BLaER1 treated with 17β-estradiol and CSF1 and Interleukin-3, amounts not matched to agents 10 nM and 100 nM (cell line): ENCODE measurements around the gene CREBRF.
"Not testable (repeated sequence)": the region's sequence is repeated elsewhere in the genome, so short reads cannot be mapped to it uniquely, and the experiment has no call there.

Source experiments
- H3K27ac ChIP-seq, 11 experiments: shearing (Covaris generic); formaldehyde crosslinking; 2 replicates each; pipeline ENCODE4 v1.8.1; 2022
- H3K27me3 ChIP-seq, 11 experiments: shearing (Covaris generic); formaldehyde crosslinking; 2 replicates each; pipeline ENCODE4 v1.8.1; 2022
- H3K36me3 ChIP-seq, 11 experiments: shearing (Covaris generic); formaldehyde crosslinking; 2 replicates each; pipeline ENCODE4 v1.8.1; 2022
- H3K4me1 ChIP-seq, 10 experiments: shearing (Covaris generic); formaldehyde crosslinking; 2 replicates each; pipeline ENCODE4 v1.8.1; 2022
- H3K4me2 ChIP-seq, 11 experiments: shearing (Covaris generic); formaldehyde crosslinking; 2 replicates each; pipeline ENCODE4 v1.8.1; 2022
- H3K4me3 ChIP-seq, 10 experiments: shearing (Covaris generic); formaldehyde crosslinking; 2 replicates each; pipeline ENCODE4 v1.8.1; 2022
- H3K9ac ChIP-seq, 11 experiments: shearing (Covaris generic); formaldehyde crosslinking; 2 replicates each; pipeline ENCODE4 v1.8.1; 2022
- H3K9me3 ChIP-seq, 11 experiments: shearing (Covaris generic); formaldehyde crosslinking; replicated peaks in 1 of 11; 2 replicates each; pipeline ENCODE4 v1.8.1; 2022
- H4K20me1 ChIP-seq, 11 experiments: shearing (Covaris generic); formaldehyde crosslinking; 2 replicates each; pipeline ENCODE4 v1.8.1; 2022
- Cebpa-rat ChIP-seq, 11 experiments: shearing (Covaris generic); IDR thresholded peaks; 2 replicates each; pipeline ENCODE4 v1.8.1; 2022

The CREBRF gene

GRCh38 chr5:173015598-173016455 lies 40.3 kb upstream of the CREBRF start:
- H3K4me1 ChIP-seq: peaks cover 0 to 82% (median 32%) of the 10 kb centered on the region in 10 experiments; a peak in 15 of 20 replicates
- peaks cover 72 to 100% (median 99%) of the 10 kb centered on the region in 11 experiments for H4K20me1 ChIP-seq
- no peaks in the 10 kb centered on the region for H3K9me3 ChIP-seq
- no peak overlapping the region for H3K4me3 ChIP-seq
- peaks cover 19 to 88% (median 59%) of the 10 kb centered on the region in 11 experiments for H3K36me3 ChIP-seq
- H3K4me2 ChIP-seq: peak overlapping the region in 5 of 11 experiments; percentile 22 to 70 (median 51); a peak in 9 of 22 replicates
- H3K9ac ChIP-seq: peak overlapping the region in 2 of 11 experiments; percentile 30 to 48; a peak in 2 of 22 replicates
- TF ChIP-seq Cebpa-rat (IDR thresholded peaks at IDR 0.05): no peak
- H3K27ac ChIP-seq: peak overlapping the region in 3 of 11 experiments; percentile 27 to 61 (median 47); a peak in 5 of 22 replicates
- no peaks in the 10 kb centered on the region for H3K27me3 ChIP-seq

GRCh38 chr5:173016598-173017046 lies 39.5 kb upstream of the CREBRF start:
- peaks cover 27 to 88% (median 59%) of the 10 kb centered on the region in 11 experiments for H3K36me3 ChIP-seq
- peak overlapping the region in 3 of 11 experiments; percentile 51 to 70 (median 70); a peak in 6 of 22 replicates for H3K4me2 ChIP-seq
- H3K27me3 ChIP-seq: no peaks in the 10 kb centered on the region
- H3K27ac ChIP-seq: peak overlapping the region in 3 of 11 experiments; percentile 27 to 61 (median 56); a peak in 5 of 22 replicates
- TF ChIP-seq Cebpa-rat (IDR thresholded peaks at IDR 0.05): no peak
- H3K4me3 ChIP-seq: no peak overlapping the region
- H3K9me3 ChIP-seq: no peaks in the 10 kb centered on the region
- H4K20me1 ChIP-seq: peaks cover 64 to 100% (median 99%) of the 10 kb centered on the region in 11 experiments
- peak overlapping the region in 2 of 11 experiments; percentile 48 to 51; a peak in 3 of 22 replicates for H3K9ac ChIP-seq
- H3K4me1 ChIP-seq: peaks cover 0 to 74% (median 30%) of the 10 kb centered on the region in 10 experiments; a peak in 15 of 20 replicates

GRCh38 chr5:173017087-173017486 lies 39.1 kb upstream of the CREBRF start:
- H3K9me3 ChIP-seq, H3K27me3 ChIP-seq, H3K4me3 ChIP-seq: not testable (repeated sequence)
- H4K20me1 ChIP-seq: peaks cover 59 to 100% (median 99%) of the 10 kb centered on the region in 11 experiments
- peaks cover 31 to 88% (median 59%) of the 10 kb centered on the region in 11 experiments for H3K36me3 ChIP-seq
- H3K4me1 ChIP-seq: peaks cover 0 to 69% (median 28%) of the 10 kb centered on the region in 10 experiments; a peak in 15 of 20 replicates
- peak overlapping the region in 2 of 11 experiments; percentile 48 to 51; a peak in 2 of 22 replicates for H3K9ac ChIP-seq
- H3K27ac ChIP-seq: peak overlapping the region in 2 of 11 experiments; percentile 56 to 61; a peak in 4 of 22 replicates
- peak overlapping the region in 3 of 11 experiments; percentile 51 to 70 (median 70); a peak in 5 of 22 replicates for H3K4me2 ChIP-seq

GRCh38 chr5:173018358-173018757 lies 37.8 kb upstream of the CREBRF start:
- Histone ChIP-seq H3K9ac (0 out of 22 replicates have a peak overlapping the region, but pooled peaks of 1 of the 11 experiments have one; percentile 17), H3K9me3 (no peaks in the 10 kb centered on the region), H3K4me2 (peak overlapping the region in 2 of 11 experiments; percentile 61 to 66; a peak in 4 of 22 replicates), H4K20me1 (peaks cover 59 to 100% (median 100%) of the 10 kb centered on the region in 11 experiments), H3K27ac (peak overlapping the region in 1 of 11 experiments; percentile 23; a peak in 1 of 22 replicates), H3K36me3 (peaks cover 38 to 91% (median 62%) of the 10 kb centered on the region in 11 experiments), H3K4me3 (no peak overlapping the region), H3K27me3 (no peaks in the 10 kb centered on the region), H3K4me1 (peaks cover 0 to 56% (median 23%) of the 10 kb centered on the region in 10 experiments; a peak in 12 of 20 replicates)
- TF ChIP-seq Cebpa-rat (IDR thresholded peaks at IDR 0.05): no peak

GRCh38 chr5:173020154-173020581 lies 36.0 kb upstream of the CREBRF start:
- no peak overlapping the region for H3K9ac ChIP-seq
- H3K27ac ChIP-seq: no peak overlapping the region
- H3K4me3 ChIP-seq: no peak overlapping the region
- H4K20me1 ChIP-seq: peaks cover 58 to 100% (median 100%) of the 10 kb centered on the region in 11 experiments
- peaks cover 51 to 94% (median 75%) of the 10 kb centered on the region in 11 experiments for H3K36me3 ChIP-seq
- no peak overlapping the region for H3K4me2 ChIP-seq
- H3K27me3 ChIP-seq: no peaks in the 10 kb centered on the region
- TF ChIP-seq Cebpa-rat (IDR thresholded peaks at IDR 0.05): no peak
- H3K4me1 ChIP-seq: peaks cover 0 to 38% (median 20%) of the 10 kb centered on the region in 10 experiments; a peak in 12 of 20 replicates
- H3K9me3 ChIP-seq: no peaks in the 10 kb centered on the region

- no peaks in the 10 kb centered on the region for H3K27me3 ChIP-seq
- H3K9me3 ChIP-seq: no peaks in the 10 kb centered on the region
- peaks cover 55 to 94% (median 78%) of the 10 kb centered on the region in 11 experiments for H3K36me3 ChIP-seq
- no peak overlapping the region for H3K9ac ChIP-seq
- H3K4me3 ChIP-seq: no peak overlapping the region
- H3K27ac ChIP-seq: no peak overlapping the region
- peaks cover 0 to 33% (median 16%) of the 10 kb centered on the region in 10 experiments; a peak in 12 of 20 replicates for H3K4me1 ChIP-seq
- TF ChIP-seq Cebpa-rat (IDR thresholded peaks at IDR 0.05): no peak
- no peak overlapping the region for H3K4me2 ChIP-seq
- peaks cover 57 to 100% (median 100%) of the 10 kb centered on the region in 11 experiments for H4K20me1 ChIP-seq
Measured at GRCh38 chr5:173020643-173021042, 35.5 kb upstream of the CREBRF start.

- peaks cover 52 to 100% (median 99%) of the 10 kb centered on the region in 11 experiments for H4K20me1 ChIP-seq
- no peak overlapping the region for H3K4me2 ChIP-seq
- no peaks in the 10 kb centered on the region for H3K9me3 ChIP-seq
- H3K4me3 ChIP-seq: no peak overlapping the region
- no peak overlapping the region for H3K9ac ChIP-seq
- no peak overlapping the region for H3K27ac ChIP-seq
- TF ChIP-seq Cebpa-rat (IDR thresholded peaks at IDR 0.05): no peak
- H3K36me3 ChIP-seq: peaks cover 51 to 89% (median 78%) of the 10 kb centered on the region in 11 experiments
- H3K4me1 ChIP-seq: peaks cover 15 to 41% (median 23%) of the 10 kb centered on the region in 10 experiments
- H3K27me3 ChIP-seq: no peaks in the 10 kb centered on the region
Measured at GRCh38 chr5:173025651-173026050, 30.5 kb upstream of the CREBRF start.

GRCh38 chr5:173027905-173028304 lies 28.2 kb upstream of the CREBRF start:
- H3K27ac ChIP-seq: no peak overlapping the region
- no peak for TF ChIP-seq Cebpa-rat (IDR thresholded peaks at IDR 0.05)

More at GRCh38 chr5:173027905-173028304, 28.2 kb upstream of the CREBRF start:
- H4K20me1 ChIP-seq: peaks cover 65 to 100% (median 99%) of the 10 kb centered on the region in 11 experiments
- no peaks in the 10 kb centered on the region for H3K9me3 ChIP-seq
- no peaks in the 10 kb centered on the region for H3K27me3 ChIP-seq
- H3K4me3 ChIP-seq: no peak overlapping the region
- peak overlapping the region in 1 of 11 experiments; percentile 44; a peak in 1 of 22 replicates for H3K9ac ChIP-seq
- peaks cover 14 to 45% (median 18%) of the 10 kb centered on the region in 10 experiments for H3K4me1 ChIP-seq
- H3K36me3 ChIP-seq: peaks cover 36 to 88% (median 70%) of the 10 kb centered on the region in 11 experiments
- peak overlapping the region in 1 of 11 experiments; percentile 49; a peak in 2 of 22 replicates for H3K4me2 ChIP-seq
